ENCODE results near the gene NGF. TPM values are rescaled to one million over a fixed set of nuclear protein-coding genes. Genes with fewer than 3 reads are reported as not detected.
A peak's percentile ranks its signal among the peaks of the same experiment; 100 is the strongest.

Gene NGF
- total RNA-seq, 1 donor from 2014 or later, result 2.4 TPM

GRCh38 chr1:115336741-115337140, 1.3 kb downstream of the NGF start:
- no peak for DNase-seq (ENCODE audit: low spot score)

DNA sequence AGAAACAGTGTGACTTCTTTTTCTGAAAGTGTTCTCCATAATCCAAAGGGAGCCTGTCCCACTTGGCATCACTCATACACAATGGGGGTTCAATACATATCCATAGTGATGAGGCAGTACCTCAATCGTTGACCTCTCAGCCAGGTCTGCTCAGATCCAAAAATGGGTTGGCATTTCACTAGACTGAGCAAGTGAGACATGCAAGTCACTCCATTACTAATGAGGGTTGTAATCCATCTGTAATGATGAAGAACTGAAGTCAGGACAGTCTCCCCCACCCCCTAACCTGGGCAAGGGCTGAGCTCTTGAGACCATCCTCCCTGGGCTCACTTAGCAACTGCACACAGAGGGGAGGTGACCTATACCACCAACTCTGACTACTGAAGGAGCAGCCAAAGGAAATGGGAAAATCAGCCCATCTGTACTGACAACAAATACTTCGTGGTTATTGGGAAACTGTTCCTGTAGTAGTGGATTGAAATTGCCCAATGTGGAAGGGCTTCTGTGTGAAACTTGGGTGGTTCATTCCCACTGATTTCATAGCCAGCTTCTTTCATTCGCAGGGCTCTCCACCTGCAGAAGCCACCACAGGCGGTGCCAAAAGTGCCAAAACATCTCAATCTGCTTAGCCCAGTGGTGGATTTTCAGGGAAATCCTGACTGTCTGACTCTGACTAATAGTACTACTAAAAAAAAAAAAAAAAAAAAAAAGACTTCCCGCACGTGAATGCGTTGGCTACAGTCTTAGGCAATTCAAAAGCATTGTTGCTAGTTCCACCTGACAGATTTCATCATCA, 5.0 kb downstream of the NGF start:
- no peak for DNase-seq (ENCODE audit: low spot score)

- peak; percentile 55 for DNase-seq (ENCODE audit: low spot score)
These were observed 6.3 kb downstream of the NGF start for GRCh38 chr1:115331558-115332331.

GRCh38 chr1:115330480-115331013, 7.5 kb downstream of the NGF start:
- peak; percentile 59 for DNase-seq (ENCODE audit: low spot score)

DNA sequence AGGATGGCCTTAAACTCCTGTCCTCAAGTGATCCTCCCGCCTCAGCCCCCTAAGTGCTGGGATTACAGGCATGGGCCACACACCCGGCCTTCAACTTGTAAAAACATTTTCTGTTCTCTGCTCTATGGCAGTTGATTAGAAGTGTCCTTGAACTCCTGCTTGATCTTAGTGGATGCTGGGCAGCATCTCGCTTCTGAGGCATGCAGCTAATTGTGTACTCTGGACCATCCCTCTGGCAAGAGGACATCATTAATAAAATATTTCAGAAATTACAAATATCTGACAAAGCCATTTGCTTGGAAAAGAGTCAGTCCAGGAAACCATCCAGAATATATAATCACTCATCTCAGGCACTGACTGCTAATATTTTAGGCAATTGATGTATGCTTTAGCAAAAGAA, 8.1 kb downstream of the NGF start:
- no peak for DNase-seq (ENCODE audit: low spot score)

DNA sequence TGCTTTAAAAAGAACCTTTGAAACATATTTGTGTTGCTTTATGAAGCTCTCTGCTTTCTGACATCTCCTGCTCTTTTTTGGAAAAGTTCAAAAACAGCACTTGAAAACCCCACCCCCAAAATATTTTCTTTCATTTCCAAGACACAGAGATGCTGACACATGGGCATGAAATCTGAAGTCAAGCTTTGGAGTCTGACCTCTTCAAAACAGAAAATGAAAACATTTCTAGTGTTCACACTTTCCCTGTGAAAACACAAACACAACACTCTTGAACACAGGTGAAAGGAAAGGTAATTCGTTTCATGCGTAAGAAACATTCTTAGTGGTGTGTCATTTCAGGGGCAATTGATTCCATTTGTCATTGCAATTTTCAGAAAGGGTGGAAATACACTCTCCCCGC, 10.8 kb downstream of the NGF start:
- peak; percentile 43 for DNase-seq (ENCODE audit: low spot score)

- DNase-seq (ENCODE audit: low spot score), result no peak
These were observed 11.6 kb downstream of the NGF start for GRCh38 chr1:115326419-115326818.

- no peak for DNase-seq (ENCODE audit: low spot score)
These were observed 12.2 kb downstream of the NGF start for GRCh38 chr1:115325874-115326273.

- no peak for DNase-seq (ENCODE audit: low spot score)
These were observed 13.2 kb downstream of the NGF start for GRCh38 chr1:115324649-115325420.

DNA sequence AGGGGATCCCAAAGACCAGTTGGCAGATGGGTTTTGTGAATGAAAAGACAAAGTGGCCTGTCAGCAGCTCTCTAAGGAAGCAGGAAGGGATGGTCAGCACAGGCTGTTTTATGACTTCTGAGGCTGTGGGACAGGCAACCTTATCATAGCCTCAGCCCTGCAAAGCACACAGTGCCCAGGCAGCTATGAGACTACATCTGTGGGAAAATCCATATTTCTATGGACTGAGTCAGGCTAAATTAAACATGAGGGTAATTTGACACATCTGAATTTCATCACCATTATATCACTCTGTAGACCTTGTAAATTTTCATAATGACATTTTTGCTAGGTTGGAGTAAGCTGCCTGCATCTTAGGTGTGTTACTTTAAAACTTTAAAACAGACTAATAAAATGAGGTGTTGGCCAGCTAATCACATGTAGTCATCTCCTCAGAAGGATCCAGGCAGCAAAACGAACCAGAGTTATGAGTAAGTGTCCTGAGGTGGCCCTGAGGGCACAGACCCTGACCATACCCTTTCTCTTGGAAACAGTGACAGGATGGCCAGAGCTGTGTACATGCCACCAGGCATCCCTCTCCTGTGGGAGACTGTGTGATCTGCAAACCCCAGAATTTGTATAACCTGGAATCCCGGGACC, 14.6 kb downstream of the NGF start:
- no peak for DNase-seq (ENCODE audit: low spot score)

- DNase-seq (ENCODE audit: low spot score), result no peak
These were observed 15.4 kb downstream of the NGF start for GRCh38 chr1:115322631-115323030.

DNA sequence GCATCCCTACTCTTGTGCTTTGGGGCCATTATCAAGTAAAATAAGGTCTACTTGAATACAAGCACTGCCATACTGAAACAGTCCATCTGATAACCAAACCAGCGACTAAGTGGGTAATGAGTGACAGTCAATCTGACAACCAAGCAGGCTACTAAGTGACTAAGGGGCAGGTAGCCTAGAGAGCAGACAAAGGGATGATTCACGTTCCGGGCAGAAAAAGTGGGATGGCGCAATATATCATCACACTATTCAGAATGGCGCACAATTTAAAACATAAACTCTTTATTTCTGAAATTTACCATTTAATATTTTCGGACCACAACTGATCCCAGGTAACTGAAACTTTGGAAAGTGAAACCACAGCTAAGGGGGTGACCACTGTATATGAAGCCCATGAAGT, 17.7 kb downstream of the NGF start:
- no peak for DNase-seq (ENCODE audit: low spot score)

DNA sequence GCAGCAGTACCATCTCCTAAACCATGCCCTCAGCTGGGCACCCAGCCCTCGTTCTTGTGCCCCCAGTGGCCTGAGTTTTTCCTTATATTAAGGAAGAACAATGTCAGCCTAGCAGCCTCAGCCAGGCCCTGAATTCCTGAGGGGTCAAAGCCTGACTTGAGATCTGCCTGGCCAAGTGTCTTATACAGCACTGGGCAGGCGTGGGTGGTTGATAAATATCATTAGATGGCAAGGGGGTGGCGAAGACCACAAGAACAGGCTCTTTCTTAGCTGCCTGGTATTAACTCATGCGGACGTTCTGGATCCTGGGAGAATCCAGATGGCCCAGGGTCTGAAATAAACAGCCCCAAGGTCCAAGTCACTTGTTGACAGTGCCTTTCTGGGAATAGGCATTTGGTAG, 18.3 kb downstream of the NGF start:
- no peak for DNase-seq (ENCODE audit: low spot score)

- DNase-seq (ENCODE audit: low spot score), result no peak
These were observed 20.7 kb downstream of the NGF start for GRCh38 chr1:115317101-115318012.

GRCh38 chr1:115314765-115315164, 23.3 kb downstream of the NGF start:
- DNase-seq (ENCODE audit: low spot score), result no peak

DNA sequence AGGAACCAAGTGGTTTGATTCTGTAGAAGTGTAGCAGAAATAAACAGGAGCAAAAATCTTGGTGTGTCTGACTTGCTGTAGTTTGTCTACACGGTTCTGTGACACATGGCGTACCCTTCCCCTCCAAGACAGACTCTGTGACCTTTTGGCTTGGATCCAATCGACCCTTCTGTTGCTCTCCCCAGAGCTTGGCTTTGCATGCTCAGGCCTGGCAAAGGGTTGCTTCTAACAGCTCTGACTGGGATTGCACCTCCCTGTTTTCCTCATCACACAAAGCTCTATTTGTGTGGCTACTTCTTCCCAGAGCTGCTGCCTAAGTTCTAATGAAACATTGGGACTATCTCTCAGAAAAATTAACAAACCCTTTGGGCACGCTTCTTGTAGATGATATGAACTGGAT, 24.0 kb downstream of the NGF start:
- no peak for DNase-seq (ENCODE audit: low spot score)

DNA sequence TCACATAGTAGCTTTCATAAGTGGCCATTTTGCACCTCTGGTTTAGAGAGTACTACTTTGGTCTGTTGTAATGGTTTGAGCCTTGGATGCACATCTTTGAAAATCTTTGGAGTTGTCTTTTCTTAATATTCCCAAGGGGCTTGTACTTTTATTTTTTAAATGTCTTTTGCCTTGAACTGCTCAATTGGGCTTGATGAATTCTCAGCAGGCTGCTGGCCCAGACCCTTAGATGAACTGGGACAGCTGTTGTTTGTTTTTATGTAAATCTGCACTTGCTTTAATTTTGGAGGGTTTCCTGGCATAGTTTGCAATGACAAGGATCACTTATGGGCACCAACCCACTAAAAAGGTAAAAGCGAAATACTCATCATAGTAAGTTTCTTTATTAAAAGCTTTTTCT, 24.9 kb downstream of the NGF start:
- no peak for DNase-seq (ENCODE audit: low spot score)

DNA sequence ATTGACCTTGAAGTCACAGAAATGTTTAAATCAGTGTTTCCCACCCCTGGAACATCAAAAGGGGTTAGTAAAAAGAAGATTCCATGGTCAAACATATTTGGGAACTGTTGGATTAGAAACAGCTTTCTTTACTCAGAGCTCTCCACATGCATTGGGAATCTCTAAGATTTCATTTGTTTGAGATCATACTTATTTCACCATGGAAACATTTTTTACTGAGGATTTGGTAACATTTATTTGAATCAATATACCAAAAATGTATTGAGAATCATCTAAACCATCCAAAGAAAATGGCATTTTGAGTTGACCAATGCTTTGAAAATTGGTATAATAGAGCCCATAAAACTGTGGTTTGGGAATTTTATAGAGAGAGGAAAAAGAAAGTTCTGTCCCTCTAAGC, 25.3 kb downstream of the NGF start:
- DNase-seq (ENCODE audit: low spot score), result no peak

DNA sequence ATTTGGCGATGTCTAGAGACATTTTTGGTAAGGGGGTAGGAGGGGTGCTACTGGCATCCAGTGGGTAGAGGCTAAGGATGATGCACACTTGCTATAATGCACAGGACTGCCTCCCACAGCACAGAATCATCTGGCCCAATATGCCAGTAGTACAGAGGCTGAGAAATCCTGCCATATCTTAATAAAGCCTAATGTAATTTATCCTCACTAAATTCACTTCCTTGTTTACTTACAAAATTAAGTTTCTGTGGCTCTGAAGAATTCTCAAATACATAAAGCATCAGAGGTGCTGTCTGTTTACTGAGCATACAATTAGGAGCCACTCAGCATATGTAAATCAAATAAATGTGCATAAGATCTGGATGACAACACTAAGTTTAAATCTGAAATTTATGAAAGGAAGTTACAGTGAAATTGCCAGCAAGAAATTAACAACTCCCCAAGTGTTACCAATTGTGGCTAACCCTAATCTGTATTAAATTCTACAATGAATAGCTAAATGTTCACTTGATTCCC, 26.5 kb downstream of the NGF start:
- no peak for DNase-seq (ENCODE audit: low spot score)
